ENCODE data around the gene RMI2.

DNA sequence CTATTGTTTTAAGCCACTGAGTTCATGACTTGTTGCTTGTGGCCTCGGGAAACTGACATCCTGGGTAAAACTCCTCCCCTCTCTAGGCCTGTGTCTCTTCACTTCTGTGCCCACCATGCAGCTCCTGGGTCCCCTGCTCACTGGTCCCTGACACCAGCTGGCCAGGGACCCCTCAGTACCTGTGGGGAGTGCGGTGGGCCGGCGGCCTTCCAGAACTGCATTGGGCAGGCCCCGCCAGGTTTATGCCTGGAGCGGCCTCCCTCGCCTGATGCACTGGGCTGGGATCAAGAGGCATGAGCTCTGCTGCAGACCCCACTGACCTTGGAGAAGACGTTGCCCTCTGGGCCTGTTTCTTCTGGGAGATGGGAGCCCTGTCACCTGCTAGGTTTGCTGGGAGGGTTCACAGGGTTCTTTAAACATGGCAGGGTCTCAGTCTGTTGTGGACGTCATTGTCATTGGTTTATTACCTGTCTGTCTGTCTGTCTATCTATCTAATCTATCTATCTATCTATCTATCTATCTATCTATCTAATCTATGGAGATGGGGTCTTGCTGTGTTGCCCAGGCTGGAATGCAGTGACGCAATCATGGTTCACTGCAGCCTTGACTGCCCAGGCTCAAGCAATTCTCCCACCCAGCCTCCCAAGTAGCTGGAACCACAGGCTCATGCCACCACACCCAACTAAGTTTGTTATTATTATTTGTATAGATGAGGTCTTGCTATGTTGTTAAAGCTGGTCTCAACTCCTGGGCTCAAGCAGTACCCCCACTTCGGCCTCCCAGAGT lies 21.5 kb upstream of the RMI2 start:
- TF ChIP-seq POLR2A (IDR thresholded peaks at IDR 0.05) (no peak), CTCF (IDR thresholded peaks at IDR 0.05) (no peak)
